ENCODE data around the gene PLCL2.
A peak's percentile ranks its signal among the peaks of the same experiment; 100 is the strongest.

Gene PLCL2

DNA sequence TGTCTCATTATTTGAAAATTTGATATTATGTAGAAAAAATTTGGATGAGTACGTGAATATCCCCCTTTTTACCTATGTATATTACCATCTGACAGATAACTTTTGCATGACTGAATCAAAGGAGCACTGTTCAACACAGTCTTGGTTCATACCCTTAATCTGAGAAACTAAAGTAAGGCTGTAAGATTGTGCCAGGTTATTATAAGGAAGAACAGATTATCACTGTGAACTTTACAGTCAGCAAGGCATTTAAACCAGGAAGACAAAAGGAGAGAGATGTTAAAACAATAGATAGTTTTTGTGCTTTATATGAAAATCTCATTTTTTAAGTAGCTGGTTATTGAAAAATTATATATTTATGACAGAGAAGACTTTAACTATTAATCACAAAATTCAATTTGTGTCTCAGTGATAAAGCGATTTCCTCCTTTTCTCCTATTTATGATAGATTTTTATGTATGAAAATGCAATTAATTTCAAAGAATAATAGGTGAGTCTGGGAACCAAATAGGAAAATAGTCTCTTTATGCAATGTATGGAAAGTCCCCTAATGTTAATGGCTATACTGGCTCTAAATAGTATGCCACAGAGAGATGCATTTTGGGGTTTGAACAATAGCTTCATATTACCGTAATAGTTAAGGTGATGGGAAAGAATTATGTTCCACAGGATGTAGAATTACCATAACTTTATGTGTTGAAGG, 33.4 kb downstream of the PLCL2 start:
- H3K9ac ChIP-seq (ENCODE audit: low read length) = no peak overlapping the region
- H3K4me3 ChIP-seq (ENCODE audit: low read length) = no peak overlapping the region
- H3K27ac ChIP-seq (ENCODE audit: low read length) = no peak overlapping the region
- no peak overlapping the region for H3K4me2 ChIP-seq (ENCODE audit: low read length)
- no peaks in the 10 kb centered on the region for H3K36me3 ChIP-seq (replicated peaks; ENCODE audit: low read depth, low read length)
- TF ChIP-seq, protein P1, sequence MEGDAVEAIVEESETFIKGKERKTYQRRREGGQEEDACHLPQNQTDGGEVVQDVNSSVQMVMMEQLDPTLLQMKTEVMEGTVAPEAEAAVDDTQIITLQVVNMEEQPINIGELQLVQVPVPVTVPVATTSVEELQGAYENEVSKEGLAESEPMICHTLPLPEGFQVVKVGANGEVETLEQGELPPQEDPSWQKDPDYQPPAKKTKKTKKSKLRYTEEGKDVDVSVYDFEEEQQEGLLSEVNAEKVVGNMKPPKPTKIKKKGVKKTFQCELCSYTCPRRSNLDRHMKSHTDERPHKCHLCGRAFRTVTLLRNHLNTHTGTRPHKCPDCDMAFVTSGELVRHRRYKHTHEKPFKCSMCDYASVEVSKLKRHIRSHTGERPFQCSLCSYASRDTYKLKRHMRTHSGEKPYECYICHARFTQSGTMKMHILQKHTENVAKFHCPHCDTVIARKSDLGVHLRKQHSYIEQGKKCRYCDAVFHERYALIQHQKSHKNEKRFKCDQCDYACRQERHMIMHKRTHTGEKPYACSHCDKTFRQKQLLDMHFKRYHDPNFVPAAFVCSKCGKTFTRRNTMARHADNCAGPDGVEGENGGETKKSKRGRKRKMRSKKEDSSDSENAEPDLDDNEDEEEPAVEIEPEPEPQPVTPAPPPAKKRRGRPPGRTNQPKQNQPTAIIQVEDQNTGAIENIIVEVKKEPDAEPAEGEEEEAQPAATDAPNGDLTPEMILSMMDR (IDR thresholded peaks at IDR 0.05; ENCODE audit: low read depth, low read length) = no peak
- TF ChIP-seq EZH2phosphoT487 (IDR thresholded peaks at IDR 0.05; ENCODE audit: low read depth) = no peak
- H3K79me2 ChIP-seq (ENCODE audit: low read length) = peaks cover 31% of the 10 kb centered on the region
- H2AFZ ChIP-seq (ENCODE audit: low read depth, low read length) = no peak overlapping the region
- H3K4me1 ChIP-seq (ENCODE audit: low read length) = peaks cover 11% of the 10 kb centered on the region
- no peaks in the 10 kb centered on the region for H3K9me3 ChIP-seq (ENCODE audit: insufficient read depth, low read length)
- H4K20me1 ChIP-seq (ENCODE audit: insufficient read depth, low read length) = peaks cover 21% of the 10 kb centered on the region; the same call in 1 of the 2 replicates
- no peaks in the 10 kb centered on the region for H3K27me3 ChIP-seq (ENCODE audit: low read depth, low read length)

DNA sequence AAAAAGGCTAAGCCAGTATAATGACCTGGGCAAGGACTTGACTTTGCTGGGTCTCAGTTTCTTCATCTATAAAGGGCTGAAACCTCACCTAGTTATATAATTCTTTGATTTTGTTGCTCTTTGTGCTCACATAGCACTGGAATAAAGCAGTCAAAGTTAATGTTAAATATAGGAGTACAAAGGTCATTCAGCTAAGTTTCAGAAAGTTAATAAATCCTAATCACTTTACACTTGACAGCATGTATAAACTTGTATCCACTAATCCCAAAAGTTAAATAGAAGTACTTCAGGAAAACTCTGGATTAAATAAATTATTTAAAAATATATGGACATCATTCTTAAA, 33.9 kb downstream of the PLCL2 start:
- Histone ChIP-seq H3K79me2 (ENCODE audit: low read length) (peaks cover 29% of the 10 kb centered on the region), H3K4me3 (ENCODE audit: low read length) (no peak overlapping the region)

DNA sequence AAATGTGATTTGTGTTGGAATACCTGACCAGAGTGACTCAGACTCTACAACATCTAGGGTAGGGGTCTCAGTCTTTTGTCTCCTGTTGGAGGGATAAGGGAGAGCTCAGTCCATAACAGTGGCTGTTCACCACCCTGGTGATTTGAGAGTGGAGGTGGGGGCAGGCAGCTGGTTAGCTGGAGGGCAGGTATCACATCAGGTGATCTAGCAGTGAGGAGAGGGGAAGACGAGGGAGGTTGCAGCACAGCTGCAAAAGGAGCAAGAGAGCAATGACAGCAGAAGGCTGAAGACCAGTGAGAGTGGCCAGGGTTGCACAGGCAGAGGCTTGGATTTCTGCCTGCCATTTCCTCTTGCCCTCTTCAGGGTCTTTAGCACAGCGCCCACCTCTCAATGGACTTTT, 38.4 kb downstream of the PLCL2 start:
- no peak for TF ChIP-seq EZH2phosphoT487 (IDR thresholded peaks at IDR 0.05; ENCODE audit: low read depth)
- TF ChIP-seq, protein P1 (IDR thresholded peaks at IDR 0.05; ENCODE audit: low read depth, low read length) = no peak
- Histone ChIP-seq H3K27ac (ENCODE audit: low read length) (no peak overlapping the region), H3K9me3 (ENCODE audit: insufficient read depth, low read length) (no peaks in the 10 kb centered on the region), H3K36me3 (replicated peaks; ENCODE audit: low read depth, low read length) (peaks cover 4% of the 10 kb centered on the region), H2AFZ (ENCODE audit: low read depth, low read length) (no peak overlapping the region), H4K20me1 (ENCODE audit: insufficient read depth, low read length) (peaks cover 9% of the 10 kb centered on the region), H3K27me3 (ENCODE audit: low read depth, low read length) (no peaks in the 10 kb centered on the region), H3K4me1 (ENCODE audit: low read length) (peaks cover 16% of the 10 kb centered on the region), H3K79me2 (ENCODE audit: low read length) (peaks cover 15% of the 10 kb centered on the region; the same call in 1 of the 2 replicates), H3K4me3 (ENCODE audit: low read length) (no peak overlapping the region), H3K9ac (ENCODE audit: low read length) (no peak overlapping the region), H3K4me2 (ENCODE audit: low read length) (no peak overlapping the region)

More for the DNA sequence above, 33.9 kb downstream of the PLCL2 start:
- Histone ChIP-seq H3K4me1 (ENCODE audit: low read length) (peaks cover 7% of the 10 kb centered on the region), H3K9ac (ENCODE audit: low read length) (no peak overlapping the region), H2AFZ (ENCODE audit: low read depth, low read length) (no peak overlapping the region), H3K4me2 (ENCODE audit: low read length) (no peak overlapping the region), H3K9me3 (ENCODE audit: insufficient read depth, low read length) (no peaks in the 10 kb centered on the region), H3K27me3 (ENCODE audit: low read depth, low read length) (no peaks in the 10 kb centered on the region), H4K20me1 (ENCODE audit: insufficient read depth, low read length) (peaks cover 21% of the 10 kb centered on the region; the same call in 1 of the 2 replicates), H3K36me3 (replicated peaks; ENCODE audit: low read depth, low read length) (no peaks in the 10 kb centered on the region), H3K27ac (ENCODE audit: low read length) (no peak overlapping the region)
- no peak for TF ChIP-seq EZH2phosphoT487 (IDR thresholded peaks at IDR 0.05; ENCODE audit: low read depth)
- TF ChIP-seq, protein P1 (IDR thresholded peaks at IDR 0.05; ENCODE audit: low read depth, low read length) = no peak

DNA sequence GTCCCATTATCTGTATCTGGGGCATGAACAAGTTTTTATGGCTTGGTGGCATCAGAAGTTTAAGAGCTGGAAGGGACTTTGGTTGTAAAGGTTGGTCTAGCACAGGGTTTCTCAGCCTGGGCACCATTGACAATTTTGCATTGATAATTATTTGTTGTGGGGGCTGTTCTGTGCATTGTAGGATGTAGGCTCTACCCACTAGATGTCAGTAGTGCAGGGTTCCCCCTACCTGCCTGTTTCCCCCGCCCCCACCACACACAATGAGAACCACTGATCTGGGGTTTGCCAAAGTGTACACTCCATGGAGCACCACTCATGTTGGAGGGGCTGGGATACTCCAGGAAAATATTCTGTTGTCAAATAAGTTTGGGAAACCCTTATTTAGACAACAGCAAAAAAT, 42.7 kb downstream of the PLCL2 start:
- peaks cover 31% of the 10 kb centered on the region for H4K20me1 ChIP-seq (ENCODE audit: insufficient read depth, low read length)
- peaks cover 30% of the 10 kb centered on the region for H3K4me1 ChIP-seq (ENCODE audit: low read length)
- H3K79me2 ChIP-seq (ENCODE audit: low read length) = peaks cover 23% of the 10 kb centered on the region; the same call in 1 of the 2 replicates
- no peak overlapping the region for H3K4me3 ChIP-seq (ENCODE audit: low read length)
- H3K27ac ChIP-seq (ENCODE audit: low read length) = no peak overlapping the region
- no peaks in the 10 kb centered on the region for H3K9me3 ChIP-seq (ENCODE audit: insufficient read depth, low read length)
- H3K36me3 ChIP-seq (replicated peaks; ENCODE audit: low read depth, low read length) = peaks cover 4% of the 10 kb centered on the region
- no peak overlapping the region for H3K9ac ChIP-seq (ENCODE audit: low read length)
- H3K4me2 ChIP-seq (ENCODE audit: low read length) = no peak overlapping the region
- H2AFZ ChIP-seq (ENCODE audit: low read depth, low read length) = no peak overlapping the region
- no peaks in the 10 kb centered on the region for H3K27me3 ChIP-seq (ENCODE audit: low read depth, low read length)
- TF ChIP-seq, protein P1 (IDR thresholded peaks at IDR 0.05; ENCODE audit: low read depth, low read length) = peak; percentile 60
- TF ChIP-seq EZH2phosphoT487 (IDR thresholded peaks at IDR 0.05; ENCODE audit: low read depth) = no peak
